ENCODE data around the gene TRMU. TPM values are rescaled to one million over a fixed set of nuclear protein-coding genes. Genes with fewer than 3 reads are reported as not detected.

TRMU gene
- total RNA-seq, 1 donor from 2014 or later = 42.2 TPM

GRCh38 chr22:46328797-46329196, 6.7 kb upstream of the TRMU start:
- DNase-seq (ENCODE audit: missing footprints) (no peak), ATAC-seq (no peak)
- intact Hi-C loops (cut with DNase I) = no loop called here

- DNase-seq (ENCODE audit: missing footprints) = no peak
- ATAC-seq = no peak
- intact Hi-C loops (cut with DNase I) = no loop called here
Observed at GRCh38 chr22:46329616-46330015, 5.9 kb upstream of the TRMU start.

- no peak for DNase-seq (ENCODE audit: missing footprints)
- intact Hi-C loops (cut with DNase I) = no loop called here
- ATAC-seq = no peak
Observed at GRCh38 chr22:46330426-46330825, 5.1 kb upstream of the TRMU start.

DNA sequence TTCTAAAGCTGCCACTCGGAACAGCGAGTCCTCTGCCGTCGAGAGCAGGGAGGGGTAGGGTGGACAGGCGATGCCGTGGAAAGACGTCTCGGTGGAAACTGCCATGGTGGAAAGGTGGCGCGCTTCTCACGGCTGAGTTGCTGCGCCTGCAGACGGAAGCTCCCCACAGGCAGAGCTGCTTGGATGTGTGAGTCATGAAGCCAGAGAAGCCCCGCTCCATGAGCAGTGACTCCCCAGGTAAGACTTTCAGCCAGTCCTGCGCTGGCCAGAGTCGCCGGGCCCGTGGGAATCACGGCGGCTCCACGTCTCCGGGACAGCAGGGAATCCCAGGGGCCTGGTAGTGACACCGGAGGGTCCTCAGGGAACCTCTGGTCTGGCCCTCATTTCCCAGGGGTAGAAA, 4.0 kb upstream of the TRMU start:
- intact Hi-C loops (cut with DNase I) = no loop called here
- ATAC-seq (no peak), DNase-seq (ENCODE audit: missing footprints) (no peak)

DNA sequence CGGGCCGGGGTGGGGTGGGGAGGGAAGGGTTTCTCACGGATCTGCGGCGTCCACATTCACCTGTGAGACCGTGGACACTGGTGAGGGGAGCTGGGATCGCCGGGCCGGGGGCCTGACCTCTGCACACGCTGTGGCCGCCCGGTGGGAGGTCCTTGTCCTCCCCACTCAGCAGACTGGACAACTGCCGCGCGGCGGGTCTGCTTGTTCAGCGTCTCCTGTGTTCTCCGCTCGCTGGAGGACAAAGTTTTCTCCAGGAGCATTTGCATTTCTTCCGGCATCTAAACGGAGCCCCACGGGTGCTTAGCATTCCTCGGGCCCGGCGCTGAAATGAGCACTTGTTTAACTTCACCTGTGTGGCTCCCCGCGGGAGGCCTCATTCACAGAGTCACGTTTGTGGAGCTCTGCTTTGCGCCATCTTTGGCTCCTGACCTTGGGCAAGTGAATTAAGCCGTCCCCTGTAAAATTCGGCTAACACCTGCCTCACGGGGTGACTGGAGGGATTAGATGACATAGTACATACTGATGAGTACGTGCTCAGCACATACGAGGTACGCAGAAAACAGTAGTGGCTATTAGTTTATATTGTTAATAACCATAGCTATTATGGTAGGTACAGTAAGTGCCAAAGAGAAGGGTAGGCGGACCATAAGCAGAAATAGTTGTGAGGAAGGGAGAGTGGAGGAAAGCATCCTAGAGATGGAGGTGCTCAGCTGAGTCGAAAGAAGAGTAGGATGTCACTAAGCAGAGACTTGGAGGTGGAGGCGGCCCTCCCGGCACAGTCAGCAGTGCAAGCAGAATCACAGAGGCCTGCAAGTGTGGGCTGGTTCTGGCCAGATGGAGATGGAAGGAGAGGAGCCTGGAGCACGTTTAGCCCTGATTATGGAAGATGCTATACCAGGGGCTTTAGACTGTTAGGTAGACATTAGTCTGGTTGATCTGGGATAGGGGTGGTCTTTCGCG, 885 bp downstream of the TRMU start:
- DNase-seq (ENCODE audit: missing footprints) (peak; percentile 77), ATAC-seq (peak; percentile 32)
- intact Hi-C loops (cut with DNase I) = no loop called here

- no peak for ATAC-seq
- DNase-seq (ENCODE audit: missing footprints) = no peak
- intact Hi-C loops (cut with DNase I) = no loop called here
Observed at GRCh38 chr22:46337870-46338269, 2.4 kb downstream of the TRMU start.

DNA sequence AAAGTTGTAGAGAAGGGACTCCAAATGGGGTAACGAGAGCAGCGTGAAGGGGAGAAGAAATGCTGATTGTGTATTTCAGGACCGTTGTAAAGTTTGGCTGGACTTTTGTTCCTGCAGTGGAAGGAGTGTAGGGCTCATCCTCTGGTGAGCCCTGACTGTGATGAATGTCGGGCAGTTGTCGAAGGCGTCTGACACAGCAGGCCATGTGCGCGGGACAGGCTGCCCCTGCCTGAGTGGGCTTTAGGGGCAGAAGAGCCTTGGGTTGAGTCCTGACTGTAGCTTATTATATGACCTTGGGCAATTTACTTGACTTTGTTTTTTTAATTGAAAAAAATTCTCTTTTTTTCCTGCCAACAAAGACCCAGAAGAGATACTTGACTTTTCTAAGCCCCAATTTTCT, 3.1 kb downstream of the TRMU start:
- intact Hi-C loops (cut with DNase I) = no loop called here
- ATAC-seq (no peak), DNase-seq (ENCODE audit: missing footprints) (peak; percentile 65)

- DNase-seq (ENCODE audit: missing footprints) (peak; percentile 39), ATAC-seq (no peak)
- intact Hi-C loops (cut with DNase I) = no loop called here
Observed at GRCh38 chr22:46339956-46340355, 4.4 kb downstream of the TRMU start.

GRCh38 chr22:46340676-46341075, 5.2 kb downstream of the TRMU start:
- DNase-seq (ENCODE audit: missing footprints) (no peak), ATAC-seq (no peak)
- intact Hi-C loops (cut with DNase I) = no loop called here

DNA sequence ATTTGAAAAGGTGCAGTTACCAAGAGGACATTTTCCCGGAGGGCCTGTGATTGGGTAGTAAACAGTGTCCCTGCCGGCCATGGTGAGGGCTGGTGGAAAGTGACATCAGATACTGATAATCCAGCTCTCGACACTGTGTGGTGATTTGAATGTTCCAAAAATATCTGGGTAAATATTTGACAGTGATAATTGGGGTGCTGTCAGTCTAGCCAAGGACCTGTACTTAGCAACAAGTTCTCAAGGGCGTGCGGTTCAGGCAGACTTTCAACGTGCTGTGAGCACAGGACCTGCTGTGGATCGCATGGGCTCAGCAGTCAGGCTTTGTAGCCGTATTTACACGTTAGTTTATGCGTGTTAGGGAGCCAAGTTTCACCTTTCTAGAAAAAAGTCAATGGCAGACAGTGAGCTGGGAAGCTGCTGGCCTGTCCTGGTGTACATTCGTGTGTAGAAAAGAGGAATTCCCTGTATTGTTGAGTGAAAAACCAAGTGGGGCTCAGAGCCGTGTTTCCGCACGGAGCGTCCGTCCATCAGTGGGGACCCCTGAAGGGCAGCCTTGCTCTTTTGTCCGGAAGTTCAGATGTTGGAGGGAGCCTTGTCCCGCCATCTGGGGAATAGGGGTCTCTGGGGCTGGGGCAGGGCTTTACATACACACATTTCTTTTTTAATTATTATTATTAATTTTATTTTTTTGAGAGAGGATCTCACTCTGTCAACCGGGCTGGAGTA, 11.3 kb downstream of the TRMU start:
- ATAC-seq = peak; percentile 86
- intact Hi-C loops (cut with DNase I) = no loop called here
- DNase-seq (ENCODE audit: missing footprints) = no peak

DNA sequence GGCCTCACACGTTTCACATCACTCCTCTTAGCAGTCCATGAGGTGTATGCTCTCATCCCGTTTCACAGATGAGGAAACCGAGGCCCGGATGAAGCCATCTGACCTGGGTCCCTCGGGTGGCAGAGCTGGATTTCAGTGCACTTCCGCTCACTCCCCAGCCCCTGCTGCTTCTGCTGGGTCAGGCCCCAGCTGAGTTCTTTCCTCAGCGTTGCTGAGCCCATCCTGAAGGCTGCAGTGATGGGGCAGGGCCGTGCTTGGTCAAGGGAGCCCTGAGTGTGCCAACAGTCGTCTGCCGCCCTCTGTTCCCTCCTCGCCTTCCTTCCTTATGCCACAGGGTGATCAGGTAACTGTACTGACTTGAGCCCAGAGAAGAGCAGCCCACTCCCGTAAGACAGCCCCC, 12.1 kb downstream of the TRMU start:
- intact Hi-C loops (cut with DNase I) = no loop called here
- no peak for ATAC-seq
- DNase-seq (ENCODE audit: missing footprints) = peak; percentile 34

DNA sequence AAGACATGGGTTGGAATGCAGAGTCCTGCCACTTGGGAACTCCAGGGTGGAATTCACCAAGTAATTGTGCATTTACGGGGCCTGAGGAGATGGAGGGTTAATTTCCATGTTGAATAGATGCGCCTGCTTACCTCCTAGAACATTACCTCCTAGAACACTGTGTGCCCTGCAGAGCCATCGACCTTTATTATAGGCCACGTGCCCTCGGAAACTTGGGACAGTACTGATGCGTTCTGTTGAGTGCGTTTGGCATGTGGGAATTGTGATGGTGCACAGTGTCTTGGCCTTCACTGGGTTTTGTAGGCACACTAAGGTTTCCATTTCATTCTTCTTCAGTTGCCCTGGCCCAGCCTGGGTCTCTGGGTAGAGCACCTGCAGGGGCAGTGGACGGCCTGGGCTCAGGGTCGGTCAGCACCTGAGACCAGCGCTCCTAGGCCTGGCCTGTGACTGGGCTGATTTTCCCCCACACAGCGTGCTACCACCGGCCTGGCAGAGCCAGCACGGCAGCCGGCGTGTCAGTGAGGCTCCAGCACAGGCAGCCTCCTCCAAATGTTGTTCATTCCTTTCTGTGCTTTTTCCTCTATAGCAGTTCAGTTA, 12.7 kb downstream of the TRMU start:
- DNase-seq (ENCODE audit: missing footprints) = peak; percentile 51
- peak; percentile 32 for ATAC-seq
- intact Hi-C loops (cut with DNase I) = no loop called here

DNA sequence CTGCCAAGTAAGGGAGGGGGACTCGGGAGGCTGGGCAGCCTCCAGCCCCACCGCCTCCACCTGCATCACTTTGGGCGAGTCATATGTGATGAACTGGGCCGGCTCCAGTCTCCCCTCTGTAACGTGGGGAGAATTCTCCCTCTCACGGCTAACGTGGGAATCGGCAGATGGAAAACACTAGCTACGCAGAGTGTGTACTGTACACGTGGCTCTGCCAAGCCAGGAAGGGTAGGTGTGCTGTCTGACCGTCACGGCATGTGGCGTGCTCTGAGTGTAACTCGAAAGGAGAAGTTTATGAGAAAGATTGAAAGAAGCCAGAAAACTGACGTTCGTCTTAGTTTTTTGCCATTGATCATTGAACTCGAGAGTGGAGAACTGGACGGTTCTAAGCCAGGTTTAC, 13.7 kb downstream of the TRMU start:
- DNase-seq (ENCODE audit: missing footprints) (peak; percentile 31), ATAC-seq (no peak)
- intact Hi-C loops (cut with DNase I) = no loop called here

GRCh38 chr22:46349681-46350080, 14.2 kb downstream of the TRMU start:
- DNase-seq (ENCODE audit: missing footprints) = no peak
- intact Hi-C loops (cut with DNase I) = no loop called here
- ATAC-seq = no peak

GRCh38 chr22:46350121-46350520, 14.6 kb downstream of the TRMU start:
- ATAC-seq = no peak
- intact Hi-C loops (cut with DNase I) = no loop called here
- DNase-seq (ENCODE audit: missing footprints) = no peak

GRCh38 chr22:46350646-46351045, 15.1 kb downstream of the TRMU start:
- ATAC-seq (no peak), DNase-seq (ENCODE audit: missing footprints) (no peak)
- intact Hi-C loops (cut with DNase I) = no loop called here

- intact Hi-C loops (cut with DNase I) = no loop called here
- DNase-seq (ENCODE audit: missing footprints) (peak; percentile 22), ATAC-seq (no peak)
Observed at GRCh38 chr22:46351131-46351735, 15.7 kb downstream of the TRMU start.

- intact Hi-C loops (cut with DNase I) = no loop called here
- ATAC-seq (no peak), DNase-seq (ENCODE audit: missing footprints) (peak; percentile 42)
Observed at GRCh38 chr22:46351767-46352166, 16.3 kb downstream of the TRMU start.

- no peak for DNase-seq (ENCODE audit: missing footprints)
Observed at GRCh38 chr22:46352276-46352675, 16.8 kb downstream of the TRMU start.

More at GRCh38 chr22:46352276-46352675, 16.8 kb downstream of the TRMU start:
- intact Hi-C loops (cut with DNase I) = no loop called here
- no peak for ATAC-seq

Measured in Right ventricle myocardium inferior (tissue), 1 donor.